T-helper 17 cell (primary cell): ENCODE data around the gene ICAM1. TPM values are rescaled to one million over a fixed set of nuclear protein-coding genes. Genes with fewer than 3 reads are reported as not detected.

Source experiments
- ATAC-seq: fragments of 150-1000 bp; cut with Tn5 transposase; 2 replicates; pipeline ENCODE4 v1.10.0; 2021; ENCODE audit warnings: mild to moderate bottlenecking, moderate library complexity
- DNase-seq, 3 donors: peaks; one replicate each; pipeline versions ENCODE4 v3.0.0 to v3.0.0-alpha.2; 2020 to 2021
- H3K9me3 ChIP-seq: one replicate; pipeline ENCODE4 v1.7.0; 2013; ENCODE audit warnings: low read length, mild to moderate bottlenecking; ENCODE audit not compliant: control insufficient read depth, poor library complexity, severe bottlenecking
- H3K27ac Mint-ChIP-seq: one replicate; pipeline ENCODE4 v1.8.0; 2022; ENCODE audit warnings: mild to moderate bottlenecking, moderate library complexity, mixed read lengths
- H3K27me3 Mint-ChIP-seq: one replicate; pipeline ENCODE4 v1.8.0; 2022; ENCODE audit warnings: mixed read lengths
- H3K36me3 Mint-ChIP-seq: one replicate; pipeline ENCODE4 v1.8.0; 2022; ENCODE audit warnings: low read depth, mixed read lengths
- H3K4me1 Mint-ChIP-seq: one replicate; pipeline ENCODE4 v1.8.0; 2022; ENCODE audit warnings: mild to moderate bottlenecking, mixed read lengths
- H3K4me3 Mint-ChIP-seq: one replicate; pipeline ENCODE4 v1.8.0; 2022; ENCODE audit warnings: mild to moderate bottlenecking, moderate library complexity, mixed read lengths
- total RNA-seq, 4 donors: library from RNA in 2 of 4; stranded (reverse) in 2 of 4; gene quantifications; one replicate each; pipeline ENCODE4 v1.2.3 and lab custom pipeline; 2022 to 2026

ICAM1 gene
- total RNA-seq, 2 donors from 2014 or later: 18.7 to 28.1 TPM

DNA sequence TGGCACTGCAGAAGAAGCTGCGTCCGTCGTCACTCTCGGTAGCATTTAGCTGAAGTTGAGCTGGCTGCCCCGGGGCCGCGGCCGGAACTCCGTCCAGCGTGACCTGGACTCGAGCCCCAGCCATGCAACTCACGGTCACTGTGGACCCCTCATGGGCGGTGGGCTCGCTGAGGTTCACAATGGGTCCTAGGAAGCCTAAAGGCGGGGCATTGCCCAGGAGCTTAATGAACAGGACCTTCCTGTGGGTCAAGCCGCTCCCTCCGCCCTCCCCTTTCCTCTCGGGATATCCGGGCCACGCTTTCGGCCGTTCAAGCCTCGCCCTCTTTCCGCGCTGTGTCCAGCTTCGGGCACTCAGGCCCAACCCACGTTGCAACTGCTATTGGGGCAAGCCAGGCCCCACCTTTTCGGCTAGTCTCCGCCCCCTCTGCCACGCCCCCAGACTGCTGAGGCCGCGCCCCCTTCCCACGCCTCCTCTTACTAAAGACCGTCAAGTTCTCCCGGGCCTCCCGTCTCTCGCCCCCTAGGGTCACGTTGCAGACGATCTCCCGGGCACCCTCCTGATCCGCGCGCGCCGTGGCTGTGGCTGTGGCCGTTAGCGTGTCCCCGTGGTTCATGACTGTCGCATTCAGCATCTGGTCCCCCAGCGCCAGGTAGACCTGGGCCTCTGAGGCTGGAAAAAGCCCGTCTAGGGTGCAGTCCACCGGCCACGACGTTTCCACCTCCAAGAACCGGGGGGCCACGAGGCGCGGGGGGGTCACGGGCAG lies 63.9 kb downstream of the ICAM1 start:
- H3K27ac Mint-ChIP-seq: peak overlapping the region; percentile 19
- no peaks in the 10 kb centered on the region for H3K36me3 Mint-ChIP-seq
- no peak overlapping the region for H3K4me3 Mint-ChIP-seq
- H3K4me1 Mint-ChIP-seq: peaks cover 34% of the 10 kb centered on the region
- no peaks in the 10 kb centered on the region for H3K27me3 Mint-ChIP-seq
- no peaks in the 10 kb centered on the region for H3K9me3 ChIP-seq
- no peak for ATAC-seq
- no peak for DNase-seq

GRCh38 chr19:10335352-10335985 lies 64.5 kb downstream of the ICAM1 start:
- ATAC-seq: no peak

More at GRCh38 chr19:10335352-10335985, 64.5 kb downstream of the ICAM1 start:
- H3K36me3 Mint-ChIP-seq: no peaks in the 10 kb centered on the region
- peak overlapping the region; percentile 57 for H3K4me3 Mint-ChIP-seq
- no peaks in the 10 kb centered on the region for H3K27me3 Mint-ChIP-seq
- no peak for DNase-seq
- H3K9me3 ChIP-seq: no peaks in the 10 kb centered on the region
- peak overlapping the region; percentile 8 for H3K27ac Mint-ChIP-seq
- peaks cover 36% of the 10 kb centered on the region for H3K4me1 Mint-ChIP-seq

Other genes starting within 250 kb of the ICAM1 start
- 10 to 100 TPM; 65.2 to 68.0 TPM for gene SHFL, start 184.8 kb upstream of the ICAM1 start, total RNA-seq
- 1 to 10 TPM in 1 of 2 donors, under 1 TPM in 1; 0.86 to 2.2 TPM for gene ANGPTL6, start 168.4 kb upstream of the ICAM1 start, total RNA-seq
- gene PPAN, start 164.8 kb upstream of the ICAM1 start, total RNA-seq: 10 to 100 TPM; 79.8 to 87.8 TPM
- 10 to 100 TPM; 46.6 to 50.8 TPM for gene P2RY11, start 159.4 kb upstream of the ICAM1 start, total RNA-seq
- gene EIF3G, start 151.2 kb upstream of the ICAM1 start, total RNA-seq: 100 to 1,000 TPM; 312 to 322 TPM
- gene DNMT1, start 76.2 kb upstream of the ICAM1 start, total RNA-seq: 100 to 1,000 TPM; 204 to 229 TPM
- 10 to 100 TPM; 14.2 to 18.1 TPM for gene S1PR2, start 39.8 kb upstream of the ICAM1 start, total RNA-seq
- 10 to 100 TPM; 33.8 to 44.2 TPM for gene MRPL4, start 18.9 kb upstream of the ICAM1 start, total RNA-seq
- gene ICAM4, start 15.8 kb downstream of the ICAM1 start, total RNA-seq: 1 to 10 TPM in 1 of 2 donors, under 1 TPM in 1; 0.94 to 1.6 TPM
- under 1 TPM; 0.10 to 0.25 TPM for gene ICAM5, start 18.8 kb downstream of the ICAM1 start, total RNA-seq
- gene ZGLP1, start 38.7 kb downstream of the ICAM1 start, total RNA-seq: 1 to 10 TPM; 1.1 to 2.4 TPM
- gene FDX2, start 44.9 kb downstream of the ICAM1 start, total RNA-seq: 1 to 10 TPM; 3.3 to 5.9 TPM
- 10 to 100 TPM; 40.2 to 49.8 TPM for gene RAVER1, start 62.4 kb downstream of the ICAM1 start, total RNA-seq
- 100 to 1,000 TPM; 227 to 251 TPM for gene ICAM3, start 68.5 kb downstream of the ICAM1 start, total RNA-seq
- 100 to 1,000 TPM; 241 to 267 TPM for gene TYK2, start 109.5 kb downstream of the ICAM1 start, total RNA-seq
- 100 to 1,000 TPM; 198 to 207 TPM for gene CDC37, start 132.4 kb downstream of the ICAM1 start, total RNA-seq
- 1 to 10 TPM; 5.7 to 9.5 TPM for gene PDE4A, start 149.4 kb downstream of the ICAM1 start, total RNA-seq
- 10 to 100 TPM; 13.7 to 27.3 TPM for gene KEAP1, start 232.2 kb downstream of the ICAM1 start, total RNA-seq
- 1 to 10 TPM in 1 of 2 donors, under 1 TPM in 1; 0.50 to 1.3 TPM for gene S1PR5, start 246.3 kb downstream of the ICAM1 start, total RNA-seq